ENCODE data around the gene SLCO2B1. TPM values are rescaled to one million over a fixed set of nuclear protein-coding genes. Genes with fewer than 3 reads are reported as not detected.

The SLCO2B1 gene
- total RNA-seq, 1 experiment from 2014 or later: 0.73 TPM

DNA sequence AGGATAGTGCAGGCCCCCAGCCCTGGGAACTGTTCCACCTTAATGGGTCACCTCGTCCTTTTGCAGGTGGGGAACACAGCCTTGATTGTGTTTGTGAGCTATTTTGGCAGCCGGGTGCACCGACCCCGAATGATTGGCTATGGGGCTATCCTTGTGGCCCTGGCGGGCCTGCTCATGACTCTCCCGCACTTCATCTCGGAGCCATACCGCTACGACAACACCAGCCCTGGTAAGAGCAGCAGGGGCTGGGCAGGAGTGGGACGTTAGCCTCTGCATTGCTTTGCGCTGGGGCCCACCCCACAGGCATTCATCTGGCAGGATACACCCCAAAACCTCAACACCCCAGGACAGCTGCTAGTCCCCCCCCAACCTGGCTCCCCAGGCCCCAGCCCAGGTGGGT, 14.8 kb downstream of the SLCO2B1 start:
- no peaks in the 10 kb centered on the region for H3K36me3 ChIP-seq
- H3K27ac ChIP-seq: no peak overlapping the region
- H3K9me3 ChIP-seq (replicated peaks): no peaks in the 10 kb centered on the region
- peaks cover 12% of the 10 kb centered on the region for H3K4me1 ChIP-seq
- H3K4me3 ChIP-seq: no peak overlapping the region
- no peak for DNase-seq
- H3K27me3 ChIP-seq: no peaks in the 10 kb centered on the region

DNA sequence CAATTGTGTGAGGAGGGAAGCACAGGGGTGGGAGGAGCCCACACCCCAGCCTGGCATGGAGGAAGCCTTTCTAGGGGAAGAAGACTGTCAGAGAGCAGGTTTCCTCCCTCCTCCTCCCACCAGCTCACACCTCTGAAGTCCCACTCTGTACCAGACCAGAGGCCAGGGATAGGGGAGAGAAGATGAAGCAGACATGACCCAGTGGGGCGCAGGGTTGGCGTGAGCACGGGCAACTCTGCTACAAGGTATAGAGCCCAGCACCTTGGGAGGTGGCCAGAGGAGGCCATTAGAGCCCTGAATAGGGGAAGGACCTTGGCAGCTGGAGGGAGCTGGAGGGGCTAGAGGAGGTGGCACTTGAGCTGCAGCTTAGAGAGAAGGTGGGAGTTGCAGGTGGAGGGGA, 15.9 kb downstream of the SLCO2B1 start:
- H3K36me3 ChIP-seq: no peaks in the 10 kb centered on the region
- H3K9me3 ChIP-seq (replicated peaks): no peaks in the 10 kb centered on the region
- DNase-seq: no peak
- peaks cover 12% of the 10 kb centered on the region for H3K4me1 ChIP-seq
- no peak overlapping the region for H3K4me3 ChIP-seq
- no peak overlapping the region for H3K27ac ChIP-seq
- no peaks in the 10 kb centered on the region for H3K27me3 ChIP-seq

- Histone ChIP-seq H3K9me3 (replicated peaks) (no peaks in the 10 kb centered on the region), H3K4me3 (no peak overlapping the region), H3K4me1 (peaks cover 12% of the 10 kb centered on the region), H3K27me3 (no peaks in the 10 kb centered on the region), H3K36me3 (no peaks in the 10 kb centered on the region), H3K27ac (no peak overlapping the region)
- no peak for DNase-seq
Measured at GRCh38 chr11:75167617-75168016, 16.7 kb downstream of the SLCO2B1 start.

GRCh38 chr11:75169101-75169885, 18.4 kb downstream of the SLCO2B1 start:
- Histone ChIP-seq H3K36me3 (no peaks in the 10 kb centered on the region), H3K27me3 (no peaks in the 10 kb centered on the region)
- DNase-seq: no peak

DNA sequence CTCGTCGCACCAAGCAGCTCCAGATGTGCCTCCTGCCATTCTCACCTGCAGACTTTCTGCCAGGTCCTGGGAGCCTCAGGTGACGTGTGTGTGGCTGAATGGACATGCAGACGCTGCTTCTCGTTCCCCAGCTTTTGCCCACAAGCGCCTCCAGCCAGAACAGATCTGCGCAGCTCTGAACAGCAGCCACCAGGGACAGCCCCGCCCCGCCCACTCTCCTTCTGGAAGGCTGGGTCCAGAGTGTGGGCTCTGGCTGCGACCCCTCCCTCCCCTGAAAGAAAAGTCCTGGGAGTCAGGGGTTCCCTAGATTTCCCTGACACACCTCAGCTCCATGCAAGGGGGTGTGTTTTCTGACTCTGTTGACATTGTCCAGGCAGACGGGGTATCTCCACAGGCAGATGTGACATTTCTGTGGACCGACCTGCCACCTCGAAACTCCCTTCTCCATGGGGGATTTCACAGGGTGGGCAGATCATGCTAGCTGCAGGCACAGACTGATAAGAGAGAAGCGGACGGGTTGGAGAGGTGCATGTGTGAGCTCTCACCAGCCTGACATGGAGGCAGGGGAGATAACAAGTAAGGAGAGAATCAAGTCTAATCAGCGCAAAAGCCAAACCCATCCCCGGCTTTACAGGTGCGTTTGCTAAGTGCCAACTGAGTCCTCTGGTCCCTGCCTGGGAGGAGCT, 19.8 kb downstream of the SLCO2B1 start:
- peaks cover 8% of the 10 kb centered on the region for H3K4me1 ChIP-seq
- no peaks in the 10 kb centered on the region for H3K9me3 ChIP-seq (replicated peaks)
- H3K4me3 ChIP-seq: no peak overlapping the region
- no peak overlapping the region for H3K27ac ChIP-seq
- no peaks in the 10 kb centered on the region for H3K27me3 ChIP-seq
- no peaks in the 10 kb centered on the region for H3K36me3 ChIP-seq
- no peak for DNase-seq

More at GRCh38 chr11:75169101-75169885, 18.4 kb downstream of the SLCO2B1 start:
- H3K9me3 ChIP-seq (replicated peaks): no peaks in the 10 kb centered on the region
- no peak overlapping the region for H3K4me3 ChIP-seq
- no peak overlapping the region for H3K27ac ChIP-seq
- H3K4me1 ChIP-seq: peaks cover 6% of the 10 kb centered on the region

DNA sequence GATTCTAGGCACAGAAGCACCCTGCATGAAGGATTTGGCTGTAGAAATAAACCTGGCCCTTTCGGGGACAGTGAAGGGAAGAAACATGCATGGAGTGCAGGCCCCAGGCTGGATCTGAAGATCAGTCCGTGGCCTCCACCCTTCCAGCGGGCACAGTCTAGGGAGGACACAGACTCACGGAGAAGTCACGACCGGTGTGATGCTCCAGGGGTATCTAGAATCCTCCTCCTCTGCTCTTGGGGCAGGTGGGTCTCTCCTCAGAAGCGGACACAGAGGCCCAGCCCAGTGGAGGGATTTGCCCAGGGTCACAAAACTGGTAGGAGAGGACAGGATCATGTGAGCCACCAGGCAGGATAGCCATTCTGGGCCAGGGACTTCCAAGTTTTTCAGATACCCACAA, 22.4 kb downstream of the SLCO2B1 start:
- no peaks in the 10 kb centered on the region for H3K27me3 ChIP-seq
- no peak for DNase-seq
- H3K27ac ChIP-seq: no peak overlapping the region
- peaks cover 8% of the 10 kb centered on the region for H3K4me1 ChIP-seq
- no peaks in the 10 kb centered on the region for H3K9me3 ChIP-seq (replicated peaks)
- H3K4me3 ChIP-seq: no peak overlapping the region
- H3K36me3 ChIP-seq: no peaks in the 10 kb centered on the region

DNA sequence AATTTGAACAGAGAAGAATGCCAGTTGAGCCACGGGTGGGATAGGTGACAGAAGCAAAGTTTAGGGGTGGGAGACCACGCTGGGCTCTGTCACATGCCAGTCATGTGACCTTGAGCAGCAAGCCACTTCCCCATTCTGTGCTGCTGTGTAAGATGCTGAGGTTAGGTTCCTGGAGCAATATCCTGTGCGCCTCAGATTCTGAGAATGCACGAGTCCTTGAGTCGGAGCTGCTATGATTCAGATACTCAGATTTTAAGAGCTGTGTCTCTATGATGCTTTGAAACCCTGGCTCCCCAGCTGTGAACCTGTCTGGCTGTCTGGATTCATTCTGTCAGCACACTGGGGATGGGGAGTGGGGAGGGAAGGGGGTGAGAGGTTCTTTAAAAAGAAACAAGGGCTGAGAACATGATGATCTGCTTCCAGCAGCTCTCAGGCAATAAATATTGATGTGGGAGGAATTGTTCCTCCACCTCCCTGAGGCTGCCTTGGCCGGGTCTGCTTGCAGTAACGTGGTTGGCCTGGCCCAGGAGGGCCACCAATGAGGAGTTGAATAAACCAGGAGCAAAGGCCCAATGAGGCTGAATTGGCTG, 24.0 kb downstream of the SLCO2B1 start:
- Histone ChIP-seq H3K27ac (peak overlapping the region; percentile 29; the same call in 1 of the 2 replicates), H3K27me3 (no peaks in the 10 kb centered on the region), H3K9me3 (replicated peaks) (no peaks in the 10 kb centered on the region), H3K36me3 (no peaks in the 10 kb centered on the region), H3K4me1 (peaks cover 8% of the 10 kb centered on the region), H3K4me3 (no peak overlapping the region; the same call in 1 of the 2 replicates)
- DNase-seq: peak; percentile 28 to 47

DNA sequence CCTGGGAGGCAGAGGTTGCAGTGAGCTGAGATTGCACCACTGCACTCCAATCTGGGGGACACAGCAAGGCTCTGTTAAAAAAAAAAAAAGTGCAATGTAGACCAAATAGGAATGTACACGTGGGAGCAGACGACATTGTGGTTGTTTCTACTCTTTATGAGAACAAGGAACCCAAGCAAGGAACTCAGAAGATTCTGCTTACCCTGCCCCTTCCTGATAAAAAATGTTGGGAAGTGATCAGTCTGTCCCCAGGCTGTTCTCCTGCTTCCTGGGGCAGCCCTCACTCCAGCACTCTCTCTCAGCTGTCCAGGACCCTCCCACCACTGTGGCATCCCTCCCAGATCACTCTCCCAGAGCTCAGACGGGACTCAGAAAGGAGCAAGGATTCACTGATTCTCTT, 31.8 kb downstream of the SLCO2B1 start:
- no peaks in the 10 kb centered on the region for H3K4me1 ChIP-seq
- no peak overlapping the region for H3K4me3 ChIP-seq
- no peak overlapping the region for H3K27ac ChIP-seq
- DNase-seq: peak; percentile 26 to 39
- H3K36me3 ChIP-seq: no peaks in the 10 kb centered on the region
- no peaks in the 10 kb centered on the region for H3K27me3 ChIP-seq
- no peaks in the 10 kb centered on the region for H3K9me3 ChIP-seq (replicated peaks)

DNA sequence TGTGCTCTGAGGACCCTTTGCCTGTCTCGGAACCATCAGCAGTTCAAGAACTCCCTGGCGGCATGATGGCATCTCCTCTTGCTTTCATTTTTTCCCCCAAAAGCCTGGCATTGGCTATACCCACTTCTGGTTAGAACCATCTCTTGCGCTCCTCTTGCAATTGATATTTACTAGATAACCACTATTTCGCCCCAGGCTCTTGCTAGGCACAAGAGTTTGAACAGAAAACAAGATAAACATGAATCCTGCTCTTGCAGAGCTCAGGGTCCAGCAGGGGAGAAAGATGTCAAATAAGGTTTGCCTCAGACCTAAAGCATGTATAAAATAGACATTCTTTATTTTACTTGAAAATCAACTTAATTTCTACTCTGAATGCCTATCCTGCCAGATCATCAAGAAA, 33.1 kb downstream of the SLCO2B1 start:
- Histone ChIP-seq H3K4me3 (no peak overlapping the region), H3K36me3 (no peaks in the 10 kb centered on the region), H3K4me1 (no peaks in the 10 kb centered on the region), H3K27me3 (no peaks in the 10 kb centered on the region), H3K27ac (no peak overlapping the region), H3K9me3 (replicated peaks) (no peaks in the 10 kb centered on the region)
- DNase-seq: no peak

GRCh38 chr11:75184757-75185425, 34.0 kb downstream of the SLCO2B1 start:
- Histone ChIP-seq H3K27me3 (no peaks in the 10 kb centered on the region), H3K4me3 (no peak overlapping the region), H3K9me3 (replicated peaks) (no peaks in the 10 kb centered on the region), H3K4me1 (no peaks in the 10 kb centered on the region), H3K27ac (no peak overlapping the region), H3K36me3 (no peaks in the 10 kb centered on the region)
- no peak for DNase-seq

DNA sequence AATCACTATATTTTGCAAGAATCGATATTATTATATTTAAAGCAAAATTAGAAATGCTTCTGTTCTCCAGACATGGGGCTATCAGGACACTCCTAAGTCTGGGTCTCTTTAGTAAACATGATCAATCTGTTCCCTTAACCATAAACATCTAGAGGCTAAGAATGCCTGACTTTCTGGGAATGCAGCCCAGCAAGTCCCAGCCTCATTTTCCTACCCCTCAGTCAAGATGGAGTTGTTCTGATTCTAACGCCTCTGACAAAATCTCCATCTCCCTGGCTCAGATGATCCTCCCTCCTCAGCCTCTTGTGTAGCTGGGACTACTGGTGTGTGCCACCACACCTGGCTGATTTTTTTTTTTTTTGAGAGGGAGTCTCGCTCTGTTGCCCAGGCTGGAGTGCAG, 35.0 kb downstream of the SLCO2B1 start:
- Histone ChIP-seq H3K36me3 (no peaks in the 10 kb centered on the region), H3K4me1 (no peaks in the 10 kb centered on the region; the same call in 1 of the 2 replicates), H3K27me3 (no peaks in the 10 kb centered on the region), H3K9me3 (replicated peaks) (no peaks in the 10 kb centered on the region), H3K27ac (no peak overlapping the region), H3K4me3 (no peak overlapping the region)
- DNase-seq: no peak

DNA sequence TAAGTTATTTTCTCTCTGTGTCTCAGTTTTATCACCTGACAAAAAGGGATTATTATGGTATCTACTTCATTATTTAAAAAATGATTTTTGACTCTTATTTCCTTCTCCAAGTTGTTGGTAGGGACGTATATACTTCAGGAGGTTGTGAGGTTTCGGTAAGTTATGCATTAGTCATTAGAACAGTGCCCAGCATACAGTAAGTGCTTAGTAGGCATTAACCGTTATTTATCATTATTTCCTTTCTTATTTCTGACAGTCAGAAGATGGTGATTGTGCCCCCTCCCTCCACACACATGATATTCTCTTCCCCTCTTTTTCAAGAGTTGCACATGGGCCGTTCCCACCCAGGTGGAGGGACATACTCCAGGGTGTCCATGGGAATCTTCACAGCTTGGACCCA, 36.1 kb downstream of the SLCO2B1 start:
- H3K4me1 ChIP-seq: peaks cover 6% of the 10 kb centered on the region; the same call in 1 of the 2 replicates
- H3K4me3 ChIP-seq: no peak overlapping the region
- H3K36me3 ChIP-seq: no peaks in the 10 kb centered on the region
- no peaks in the 10 kb centered on the region for H3K27me3 ChIP-seq
- no peak for DNase-seq
- H3K9me3 ChIP-seq (replicated peaks): no peaks in the 10 kb centered on the region
- H3K27ac ChIP-seq: no peak overlapping the region

DNA sequence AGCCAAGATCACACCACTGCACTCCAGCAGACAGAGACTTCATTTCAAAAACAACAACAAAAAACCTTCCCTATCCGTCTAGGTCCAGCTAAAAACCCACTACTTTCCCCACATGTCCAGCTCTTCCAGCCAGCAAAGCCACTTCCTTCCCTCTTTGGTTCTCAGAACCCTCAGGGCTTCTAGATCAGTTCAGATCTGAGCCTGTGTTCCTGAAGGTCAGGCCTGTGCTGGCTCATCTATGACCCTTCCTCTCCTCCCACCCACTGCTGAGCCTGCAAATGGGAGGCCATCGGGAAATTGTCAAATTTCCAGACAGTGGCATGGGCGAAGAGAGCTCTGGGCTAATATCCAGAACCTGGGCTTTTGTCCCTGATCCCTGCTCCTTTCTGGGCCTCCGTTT, 37.8 kb downstream of the SLCO2B1 start:
- H3K9me3 ChIP-seq (replicated peaks): no peaks in the 10 kb centered on the region
- H3K27me3 ChIP-seq: no peaks in the 10 kb centered on the region
- DNase-seq: no peak
- H3K27ac ChIP-seq: no peak overlapping the region
- H3K36me3 ChIP-seq: no peaks in the 10 kb centered on the region
- peaks cover 6% of the 10 kb centered on the region; the same call in 1 of the 2 replicates for H3K4me1 ChIP-seq
- no peak overlapping the region for H3K4me3 ChIP-seq

GRCh38 chr11:75189108-75189507, 38.2 kb downstream of the SLCO2B1 start:
- H3K27me3 ChIP-seq: no peaks in the 10 kb centered on the region
- H3K9me3 ChIP-seq (replicated peaks): no peaks in the 10 kb centered on the region
- H3K27ac ChIP-seq: no peak overlapping the region
- H3K4me3 ChIP-seq: no peak overlapping the region
- DNase-seq: no peak
- H3K4me1 ChIP-seq: peaks cover 6% of the 10 kb centered on the region; the same call in 1 of the 2 replicates
- no peaks in the 10 kb centered on the region for H3K36me3 ChIP-seq

- H3K4me1 ChIP-seq: peaks cover 6% of the 10 kb centered on the region; the same call in 1 of the 2 replicates
- no peaks in the 10 kb centered on the region for H3K36me3 ChIP-seq
- no peaks in the 10 kb centered on the region for H3K27me3 ChIP-seq
- no peak overlapping the region for H3K27ac ChIP-seq
- H3K4me3 ChIP-seq: no peak overlapping the region
- peak in 1 of 2 experiments; percentile 42 for DNase-seq
- no peaks in the 10 kb centered on the region for H3K9me3 ChIP-seq (replicated peaks)
Measured at GRCh38 chr11:75189911-75190310, 39.0 kb downstream of the SLCO2B1 start.
